ENCODE results near the gene LRMDA.

DNA sequence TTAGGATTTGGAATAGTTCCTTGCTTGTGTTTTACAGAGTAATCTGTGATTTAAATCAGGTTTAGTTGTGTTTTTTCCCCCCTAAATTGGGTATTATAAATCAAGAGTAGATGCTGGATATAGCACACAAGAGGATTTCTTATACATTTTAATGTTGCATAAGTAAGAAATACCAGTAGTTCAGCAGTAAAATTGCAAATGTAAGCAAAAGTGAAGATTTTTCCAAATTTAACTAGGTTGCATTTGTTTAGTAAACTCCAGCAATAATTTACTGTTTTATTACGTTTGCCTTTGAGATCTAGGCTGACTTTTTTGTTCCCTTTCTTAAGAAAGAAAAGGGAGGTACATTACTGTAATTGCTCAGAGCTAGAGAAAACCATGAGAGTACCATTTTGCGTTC, 207.3 kb downstream of the LRMDA start:
- TF ChIP-seq, protein P1, sequence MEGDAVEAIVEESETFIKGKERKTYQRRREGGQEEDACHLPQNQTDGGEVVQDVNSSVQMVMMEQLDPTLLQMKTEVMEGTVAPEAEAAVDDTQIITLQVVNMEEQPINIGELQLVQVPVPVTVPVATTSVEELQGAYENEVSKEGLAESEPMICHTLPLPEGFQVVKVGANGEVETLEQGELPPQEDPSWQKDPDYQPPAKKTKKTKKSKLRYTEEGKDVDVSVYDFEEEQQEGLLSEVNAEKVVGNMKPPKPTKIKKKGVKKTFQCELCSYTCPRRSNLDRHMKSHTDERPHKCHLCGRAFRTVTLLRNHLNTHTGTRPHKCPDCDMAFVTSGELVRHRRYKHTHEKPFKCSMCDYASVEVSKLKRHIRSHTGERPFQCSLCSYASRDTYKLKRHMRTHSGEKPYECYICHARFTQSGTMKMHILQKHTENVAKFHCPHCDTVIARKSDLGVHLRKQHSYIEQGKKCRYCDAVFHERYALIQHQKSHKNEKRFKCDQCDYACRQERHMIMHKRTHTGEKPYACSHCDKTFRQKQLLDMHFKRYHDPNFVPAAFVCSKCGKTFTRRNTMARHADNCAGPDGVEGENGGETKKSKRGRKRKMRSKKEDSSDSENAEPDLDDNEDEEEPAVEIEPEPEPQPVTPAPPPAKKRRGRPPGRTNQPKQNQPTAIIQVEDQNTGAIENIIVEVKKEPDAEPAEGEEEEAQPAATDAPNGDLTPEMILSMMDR (conservative IDR thresholded peaks at IDR 0.05; ENCODE audit: low read depth, low read length), result no peak
- TF ChIP-seq EZH2 (IDR thresholded peaks at IDR 0.05; ENCODE audit: low read length, unreplicated experiment), result no peak
